GM10847 (cell line): ENCODE measurements around the gene NBAS.

ENCODE experiments used
- POLR2A ChIP-seq: IDR thresholded peaks from 2 replicates; pipeline ENCODE4 v1.6.1; 2011; ENCODE audit not compliant: insufficient read length; ENCODE audit errors: extremely low read depth

The NBAS gene

DNA sequence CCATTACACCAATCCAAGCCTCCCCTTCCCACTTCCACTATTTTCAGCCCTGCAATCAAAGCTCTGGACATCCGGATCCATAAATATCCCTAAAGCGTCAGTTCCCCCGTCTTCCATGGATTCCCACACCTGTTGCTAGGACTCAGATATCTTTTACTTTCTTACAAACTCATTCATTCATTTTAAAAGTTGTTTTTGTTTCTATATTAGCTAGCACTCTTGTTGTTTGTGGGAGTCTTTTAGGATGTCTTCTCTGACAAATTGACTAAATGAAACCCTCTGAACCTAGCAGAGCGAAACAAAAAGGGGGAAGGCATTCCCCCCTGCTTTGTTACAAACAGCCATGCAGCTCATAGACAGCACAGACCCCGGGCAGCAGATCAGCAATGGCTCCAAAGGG is 9.0 kb upstream of the NBAS start:
- no peak for TF ChIP-seq POLR2A

DNA sequence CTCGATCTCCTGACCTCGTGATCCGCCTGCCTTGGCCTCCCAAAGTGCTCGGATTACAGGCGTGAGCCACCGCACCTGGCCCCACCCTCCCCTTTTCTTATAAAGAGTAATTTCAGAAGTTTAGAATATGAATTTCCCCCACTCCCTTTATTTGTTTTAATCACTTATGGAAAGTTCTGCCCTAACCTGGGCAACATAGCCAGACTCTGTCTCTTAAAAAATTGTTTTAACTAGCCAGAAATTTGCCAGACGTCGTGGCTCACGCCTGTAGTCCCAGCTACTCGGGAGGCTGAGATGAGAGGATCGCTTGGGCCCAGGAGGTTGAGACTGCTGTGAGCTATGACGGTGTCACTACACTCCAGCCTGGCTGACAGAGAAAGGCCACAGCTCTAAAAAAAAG is 7.7 kb upstream of the NBAS start:
- TF ChIP-seq POLR2A = no peak

DNA sequence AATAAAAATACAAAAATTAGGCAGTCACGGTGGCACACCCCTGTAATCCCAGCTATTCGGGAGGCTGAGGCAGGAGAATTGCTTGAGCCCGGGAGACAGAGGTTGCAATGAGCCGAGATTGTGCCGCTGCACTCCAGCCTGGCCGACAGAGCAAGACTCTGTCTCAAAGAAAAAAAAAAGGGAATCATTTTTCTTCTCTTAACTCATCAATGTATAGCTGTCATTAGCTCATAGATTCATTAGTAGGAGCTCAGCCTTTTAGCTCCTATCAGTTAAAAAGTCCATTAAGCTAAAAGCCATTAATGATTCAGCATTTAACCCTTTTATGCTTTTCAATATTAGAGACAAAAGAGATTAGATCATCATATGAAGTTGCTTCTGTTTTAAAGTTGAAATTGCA is 5.8 kb upstream of the NBAS start:
- TF ChIP-seq POLR2A = no peak

DNA sequence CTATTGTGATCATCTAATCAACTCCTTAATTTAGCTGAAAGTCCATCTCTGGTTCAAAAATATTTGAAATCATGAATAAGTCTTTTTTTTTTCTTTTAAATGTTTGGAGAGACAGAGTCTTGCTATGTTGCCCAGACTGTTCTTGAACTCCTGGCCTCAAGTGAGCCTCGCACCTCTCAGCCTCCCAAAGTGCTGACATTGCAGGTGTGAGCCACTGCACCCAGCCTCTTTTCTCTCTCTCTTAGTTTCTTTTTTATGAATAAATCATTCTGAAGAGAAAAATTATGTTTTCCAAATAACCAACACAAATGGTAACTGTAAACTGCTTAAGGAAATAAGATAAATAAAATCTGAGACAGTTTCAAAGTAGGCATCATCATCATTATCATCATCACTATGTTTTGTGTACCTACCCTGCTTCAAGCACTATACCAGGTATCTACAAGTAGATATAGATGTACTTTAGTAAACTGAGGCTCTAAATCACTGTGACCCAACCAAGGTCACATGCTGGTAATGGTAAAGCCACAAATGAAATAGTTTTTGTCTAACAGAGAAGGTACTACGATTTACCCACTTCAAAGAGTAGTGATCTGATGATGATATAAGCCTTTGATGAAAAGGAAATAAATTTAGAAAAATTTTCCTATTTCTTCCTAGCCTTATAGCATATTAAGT is 5.0 kb upstream of the NBAS start:
- TF ChIP-seq POLR2A = no peak

DNA sequence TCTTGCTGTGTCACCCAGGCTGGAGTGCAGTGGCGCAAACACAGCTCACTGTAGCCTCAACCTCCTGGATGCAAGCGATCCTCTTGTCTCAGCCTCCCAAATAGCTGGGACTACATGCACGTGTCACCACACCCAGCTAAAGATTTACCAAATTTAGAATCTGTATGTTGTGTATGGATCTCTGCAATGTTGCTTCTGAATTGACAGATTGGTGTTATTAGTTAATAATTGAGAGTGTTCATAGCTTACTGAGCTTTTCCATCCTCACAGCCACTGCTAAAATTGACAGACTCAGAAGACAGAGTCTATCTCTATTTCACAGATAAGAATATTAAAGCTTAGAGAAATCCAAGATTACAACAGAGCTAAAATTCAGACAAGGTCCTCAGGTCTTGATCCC is 4.3 kb upstream of the NBAS start:
- no peak for TF ChIP-seq POLR2A

DNA sequence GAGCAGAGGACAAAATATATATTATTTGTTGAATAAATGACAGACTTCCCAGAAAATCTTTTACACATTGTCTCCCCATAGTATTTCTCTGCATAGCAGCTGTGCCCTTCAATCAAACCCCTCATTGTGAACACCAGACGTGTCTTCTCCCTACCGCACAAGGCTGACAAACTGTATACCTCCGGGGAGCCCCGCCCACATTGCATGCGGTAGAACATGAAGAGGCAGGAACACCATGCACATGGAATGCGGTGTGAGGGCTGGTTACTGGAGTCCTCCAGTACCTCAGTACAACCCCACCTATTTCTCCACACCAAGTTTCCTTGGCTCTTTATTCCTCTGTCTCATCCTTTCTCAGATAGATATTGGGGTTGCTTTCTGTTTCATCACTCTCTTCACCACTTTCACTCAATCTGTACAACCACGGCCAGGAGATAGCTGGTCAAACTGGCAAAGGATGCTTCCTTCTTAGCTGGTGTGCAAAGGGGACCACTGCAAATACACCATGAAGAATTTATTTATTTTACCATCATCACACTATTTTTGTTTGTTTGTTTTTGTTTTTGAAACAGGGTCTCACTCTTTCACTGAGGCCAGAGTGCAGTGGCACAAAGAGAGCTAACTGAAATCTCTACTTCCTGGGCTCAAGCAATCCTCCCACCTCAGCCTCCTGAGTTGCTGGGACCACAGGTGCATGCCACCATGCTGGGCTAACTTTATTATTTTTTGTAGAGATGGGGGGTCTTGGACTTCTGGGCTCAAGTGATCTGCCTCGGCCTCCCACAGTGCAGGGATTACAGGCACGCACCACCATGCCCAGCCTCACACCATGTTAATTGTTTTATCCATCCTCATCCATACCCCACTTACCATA is 2.3 kb upstream of the NBAS start:
- no peak for TF ChIP-seq POLR2A

DNA sequence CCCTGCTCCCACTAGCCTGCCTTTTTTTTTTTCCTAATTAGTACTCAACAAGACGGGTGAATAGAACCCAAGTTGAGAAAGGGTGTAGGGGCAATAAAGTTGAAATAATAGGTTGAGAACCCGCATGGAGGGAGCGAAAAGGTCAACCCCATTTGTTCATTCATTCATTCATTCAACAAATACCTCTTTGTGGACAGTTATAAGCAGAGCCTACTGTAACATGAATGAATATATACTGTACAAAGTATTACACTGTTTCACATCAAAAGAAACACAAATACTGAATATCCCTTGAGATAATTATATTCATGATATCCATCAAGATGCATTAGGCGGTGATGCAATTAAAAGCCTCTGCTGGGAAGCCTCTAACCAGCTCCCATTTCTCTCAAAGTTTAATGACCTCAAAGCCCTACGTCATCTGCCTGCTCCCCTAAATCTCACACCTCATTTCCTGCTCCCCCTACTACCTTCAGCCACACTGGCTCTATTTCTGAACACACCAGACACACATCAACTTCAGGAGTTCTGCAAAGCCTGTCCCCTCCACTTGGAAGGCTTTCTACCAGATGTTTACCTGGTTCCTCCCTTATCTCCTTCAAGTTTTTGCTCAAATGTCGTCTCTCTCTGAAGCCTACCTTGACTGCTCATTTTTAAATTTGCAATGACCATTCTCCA is 1.4 kb upstream of the NBAS start:
- no peak for TF ChIP-seq POLR2A

DNA sequence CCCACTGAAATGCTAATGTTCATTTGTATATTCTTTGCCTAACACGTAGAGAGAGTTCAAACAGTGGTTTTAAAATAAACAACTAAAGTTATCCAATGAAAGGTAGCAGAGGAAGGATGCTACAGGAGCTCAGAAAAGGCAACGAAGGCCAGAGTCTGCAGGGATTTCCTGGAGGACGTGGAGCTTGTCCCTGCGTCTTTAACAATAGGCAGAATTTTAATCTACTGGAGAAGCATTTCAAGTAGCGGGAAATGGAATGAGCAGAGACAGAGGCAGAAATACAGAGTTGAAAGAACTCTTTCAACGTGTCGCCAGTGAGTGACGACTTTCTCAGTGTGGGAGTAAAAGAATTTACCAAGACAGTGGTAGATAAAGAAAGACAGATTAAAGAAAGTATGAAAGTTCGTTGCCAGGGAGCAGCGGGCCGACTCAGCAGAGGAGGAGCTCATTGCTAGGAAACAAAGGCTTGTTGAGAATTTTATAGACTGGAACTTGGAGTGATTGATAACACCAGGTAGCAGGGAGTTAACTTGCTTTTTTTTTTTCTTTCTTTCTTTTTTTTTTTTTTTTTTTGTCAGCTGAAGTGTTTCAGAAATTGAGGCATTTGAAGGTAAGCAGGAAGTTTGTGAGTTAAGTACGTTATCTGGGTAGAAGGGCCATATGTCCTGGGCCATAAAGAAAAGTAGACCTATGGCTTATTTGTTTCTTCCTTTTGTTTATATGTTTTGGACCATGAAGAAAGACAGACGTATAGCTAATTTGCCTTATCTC is 625 bp upstream of the NBAS start:
- no peak for TF ChIP-seq POLR2A

DNA sequence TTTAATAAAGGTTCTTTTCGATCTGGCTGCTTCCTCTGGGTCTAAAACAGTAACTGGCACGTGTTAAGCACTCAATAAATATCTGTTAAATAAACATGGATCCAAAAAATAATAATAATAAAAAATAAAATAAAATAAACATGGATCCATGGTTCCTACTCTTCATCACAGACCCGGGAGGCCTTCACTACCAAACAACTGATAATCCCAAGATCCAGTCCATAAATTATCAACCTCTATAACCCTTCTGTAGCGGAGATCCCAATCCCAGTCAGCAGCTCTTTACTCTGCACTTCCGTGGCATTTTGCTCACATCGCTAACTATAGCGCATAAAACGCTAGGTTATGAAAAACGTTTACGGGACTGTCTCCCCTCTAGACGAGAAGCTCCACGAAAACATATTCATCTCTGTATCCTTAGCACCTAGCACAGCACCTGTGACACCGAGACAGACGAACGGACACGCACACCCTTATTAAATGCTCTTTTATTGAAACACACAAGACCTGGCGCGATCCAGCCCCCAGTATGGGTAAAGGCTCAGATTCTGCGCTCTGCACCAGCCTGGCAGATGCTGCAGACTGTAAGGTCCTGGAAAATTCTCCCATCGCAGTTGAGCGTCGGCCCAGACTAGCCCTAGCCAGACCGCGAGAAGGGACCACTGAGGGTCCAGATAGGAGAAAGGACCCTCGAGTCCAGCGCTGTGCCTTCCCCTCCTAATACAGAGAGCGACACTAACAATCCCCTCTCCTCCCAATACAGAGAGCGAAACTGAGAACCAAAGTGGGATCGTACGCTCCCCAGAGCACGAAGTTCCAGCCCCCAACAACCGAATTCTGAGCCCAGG is 770 bp downstream of the NBAS start:
- no peak for TF ChIP-seq POLR2A

DNA sequence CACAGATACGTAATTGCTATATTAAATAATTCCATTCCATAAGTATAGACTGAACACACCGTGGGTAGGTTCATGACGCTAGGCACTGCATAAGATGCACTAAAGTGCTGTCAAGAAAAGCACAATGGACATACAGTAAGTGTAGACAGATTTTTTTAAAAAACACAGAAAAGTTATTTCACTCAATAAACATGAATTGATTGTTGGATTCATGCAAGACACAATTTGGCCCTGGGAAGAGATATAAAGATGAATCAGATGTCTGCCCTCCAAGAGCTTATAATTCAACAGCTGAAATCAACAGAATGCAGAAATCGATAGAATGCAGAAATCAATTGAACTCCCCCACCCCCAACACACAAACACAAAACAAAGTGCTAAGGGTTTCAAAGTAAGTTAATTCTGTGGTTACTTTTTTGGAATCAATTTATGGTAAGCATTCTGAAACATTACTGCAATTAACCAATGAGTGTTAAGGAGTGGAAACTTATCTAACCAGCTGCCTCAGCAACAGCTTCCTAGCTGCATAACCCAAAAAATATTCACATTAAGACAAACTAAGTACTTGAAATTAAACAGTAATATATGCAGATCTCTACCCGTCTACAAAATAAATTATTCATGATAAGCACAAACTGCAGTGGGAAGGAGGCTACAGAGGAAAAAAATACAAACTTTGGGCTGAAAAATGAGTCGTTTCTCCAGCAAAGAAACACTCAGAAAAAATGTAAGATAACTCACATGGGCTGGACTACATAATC is 1.6 kb downstream of the NBAS start:
- no peak for TF ChIP-seq POLR2A

DNA sequence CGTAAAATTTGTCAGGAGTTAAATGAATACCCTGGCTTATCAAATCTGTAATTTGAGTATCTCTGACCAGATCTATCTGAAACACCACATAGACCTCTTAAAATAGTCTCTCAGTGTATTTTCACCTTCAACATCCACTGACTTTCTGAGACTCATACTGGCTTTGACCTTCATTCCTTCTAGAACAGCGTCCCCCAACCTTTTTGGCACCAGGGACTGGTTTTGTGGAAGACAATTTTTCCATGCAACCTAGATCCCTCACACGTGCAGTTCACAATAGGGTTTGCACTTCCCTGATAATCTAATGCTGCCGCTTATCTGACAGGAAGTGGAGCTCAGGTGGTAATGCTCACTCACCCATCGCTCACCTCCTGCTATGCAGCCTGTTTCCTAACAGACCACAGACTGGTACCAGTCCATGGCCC is 3.2 kb downstream of the NBAS start:
- TF ChIP-seq POLR2A = no peak

DNA sequence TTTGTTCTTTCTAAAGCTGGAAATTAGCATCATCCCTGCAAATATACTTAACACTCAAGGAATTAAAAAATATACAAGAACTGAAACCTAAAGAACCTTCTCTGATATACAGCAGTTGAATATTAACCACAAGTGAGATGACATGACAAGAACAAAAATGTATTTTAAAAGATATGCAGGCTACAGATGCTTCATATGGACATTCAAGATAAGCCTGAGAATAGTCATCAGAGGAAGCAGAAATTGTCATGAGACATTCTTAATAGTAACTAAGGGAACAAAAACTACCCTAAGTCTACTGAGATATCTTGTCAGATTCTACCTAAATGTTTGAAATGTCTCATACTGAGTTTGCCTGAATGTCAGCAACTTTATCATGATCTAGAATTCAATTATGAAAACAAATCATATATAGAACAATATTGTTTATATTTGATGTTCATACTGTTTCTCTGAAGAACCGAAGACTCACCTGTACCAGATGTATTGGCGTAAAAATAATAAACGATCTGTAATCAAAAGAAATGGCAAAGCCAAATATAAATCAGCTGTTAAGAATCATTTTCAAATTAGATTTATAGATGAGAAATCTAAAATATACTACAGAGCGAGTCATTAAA is 4.7 kb downstream of the NBAS start:
- TF ChIP-seq POLR2A = no peak

DNA sequence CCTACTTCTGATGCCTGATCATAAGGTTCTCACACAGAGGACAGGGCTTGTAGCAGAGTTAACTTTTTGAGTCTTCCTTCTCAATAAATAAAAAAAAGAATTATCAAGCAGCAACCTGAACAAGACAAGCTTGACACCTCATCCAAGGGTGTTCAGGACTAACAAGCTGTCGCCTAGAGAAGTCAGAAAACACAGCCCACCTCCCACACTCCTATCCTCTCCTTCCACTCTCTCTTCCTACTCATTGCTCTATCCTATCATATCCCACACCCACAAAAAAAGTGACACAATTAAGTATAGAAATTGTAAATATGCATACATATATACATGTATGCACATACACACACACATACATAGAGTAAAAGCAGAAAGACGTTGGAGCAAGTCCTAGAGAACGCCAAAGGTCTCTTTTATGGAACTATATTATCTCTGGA is 5.4 kb downstream of the NBAS start:
- no peak for TF ChIP-seq POLR2A

DNA sequence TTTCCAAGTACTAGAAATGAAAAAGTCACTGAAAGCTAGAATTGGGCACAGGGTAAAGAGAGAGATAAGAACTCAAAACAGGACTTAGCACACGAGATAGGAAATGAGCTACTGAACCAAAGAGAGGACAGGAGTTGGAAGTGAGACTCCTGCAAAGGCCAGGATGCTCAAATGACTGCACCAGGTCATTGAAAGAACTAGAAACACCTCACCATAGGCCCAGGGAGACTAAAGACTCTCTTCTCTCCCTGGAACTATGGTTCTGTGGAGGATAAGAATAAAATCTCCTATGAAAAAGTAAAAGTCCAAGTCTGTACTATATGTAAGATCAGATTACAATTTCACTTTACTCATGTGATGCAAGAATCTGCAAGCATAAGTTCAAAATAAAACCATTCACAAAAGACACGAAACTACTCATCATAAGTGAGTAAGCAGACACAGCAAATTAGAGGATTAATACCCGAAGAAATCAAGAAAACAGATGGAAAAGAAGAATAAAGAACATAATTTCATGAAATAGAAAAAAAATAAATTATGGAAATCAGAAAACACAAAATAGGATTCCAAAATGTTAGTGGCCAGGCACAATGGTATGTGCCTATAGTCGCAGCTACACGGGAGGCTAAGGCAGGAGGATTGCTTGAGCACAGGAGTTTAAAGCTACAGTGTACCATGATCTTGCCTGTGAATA is 6.5 kb downstream of the NBAS start:
- TF ChIP-seq POLR2A = no peak
